ELF-1 (cell line): ENCODE measurements around the gene TAS2R38.
"Not testable (repeated sequence)": the region's sequence is repeated elsewhere in the genome, so short reads cannot be mapped to it uniquely, and the experiment has no call there.

ENCODE experiments used
- DNase-seq: peaks from one replicate; pipeline ENCODE4 v3.0.0-alpha.2; 2016; ENCODE audit warnings: low read depth, low spot score

Gene TAS2R38

GRCh38 chr7:141973673-141974072 lies at the start of gene TAS2R38:
TSS of gene TAS2R38 (minus strand) at chr7:141973773. CDS start at chr7:141973689, 84 bp downstream.
- DNase-seq = no peak

- DNase-seq = no peak
Observed at GRCh38 chr7:142018154-142018553, 44.6 kb upstream of the TAS2R38 start.

- DNase-seq = no peak
Observed at GRCh38 chr7:142017451-142017850, 43.9 kb upstream of the TAS2R38 start.

GRCh38 chr7:142012825-142013511 lies 39.4 kb upstream of the TAS2R38 start:
- peak; percentile 2 for DNase-seq

- DNase-seq = no peak
Observed at GRCh38 chr7:142010952-142011548, 37.5 kb upstream of the TAS2R38 start.

- no peak for DNase-seq
Observed at GRCh38 chr7:142009187-142009586, 35.6 kb upstream of the TAS2R38 start.

- DNase-seq = no peak
Observed at GRCh38 chr7:142006577-142006976, 33.0 kb upstream of the TAS2R38 start.

GRCh38 chr7:142002179-142002578 lies 28.6 kb upstream of the TAS2R38 start:
- DNase-seq = no peak

GRCh38 chr7:142001163-142001874 lies 27.7 kb upstream of the TAS2R38 start:
- DNase-seq = no peak

GRCh38 chr7:142000244-142000643 lies 26.7 kb upstream of the TAS2R38 start:
- no peak for DNase-seq

- DNase-seq = no peak
Observed at GRCh38 chr7:141999058-141999623, 25.6 kb upstream of the TAS2R38 start.

- DNase-seq = no peak
Observed at GRCh38 chr7:141993354-141993753, 19.8 kb upstream of the TAS2R38 start.

- no peak for DNase-seq
Observed at GRCh38 chr7:141992688-141993087, 19.1 kb upstream of the TAS2R38 start.

GRCh38 chr7:141992156-141992555 lies 18.6 kb upstream of the TAS2R38 start:
- no peak for DNase-seq

- no peak for DNase-seq
Observed at GRCh38 chr7:141991140-141991539, 17.6 kb upstream of the TAS2R38 start.

- no peak for DNase-seq
Observed at GRCh38 chr7:141990011-141990725, 16.6 kb upstream of the TAS2R38 start.

GRCh38 chr7:141987803-141988202 lies 14.2 kb upstream of the TAS2R38 start:
- DNase-seq = not testable (repeated sequence)

GRCh38 chr7:141986923-141987322 lies 13.3 kb upstream of the TAS2R38 start:
- no peak for DNase-seq

GRCh38 chr7:141985926-141986325 lies 12.4 kb upstream of the TAS2R38 start:
- peak; percentile 13 for DNase-seq

GRCh38 chr7:141979568-141979967 lies 6.0 kb upstream of the TAS2R38 start:
- no peak for DNase-seq

GRCh38 chr7:141978351-141978750 lies 4.8 kb upstream of the TAS2R38 start:
- no peak for DNase-seq
